ENCODE measurements around the gene SEC14L3.

- TF ChIP-seq POLR2AphosphoS5 (IDR thresholded peaks at IDR 0.05; ENCODE audit: borderline replicate concordance, low read depth, low read length) (no peak), EZH2 (IDR thresholded peaks at IDR 0.05) (no peak), FOXP2 (optimal IDR thresholded peaks at IDR 0.05; ENCODE audit: control extremely low read depth, extremely low read length, insufficient read depth) (no peak)
These were observed 13.8 kb downstream of the SEC14L3 start for GRCh38 chr22:30457981-30458380.
